HG02852 (cell line): ENCODE measurements around the gene AEBP1.

Experiments used
- ATAC-seq: cut with Tn5 transposase; IDR thresholded peaks from one replicate; pipeline ENCODE4 v1.9.1; 2021; ENCODE audit warnings: mild to moderate bottlenecking, moderate library complexity; ENCODE audit not compliant: unreplicated experiment

The AEBP1 gene

GRCh38 chr7:44140341-44140740 lies 36.2 kb downstream of the AEBP1 start:
- no peak for ATAC-seq

GRCh38 chr7:44141221-44141850 lies 37.2 kb downstream of the AEBP1 start, which contains the start of gene MYL7:
TSS of gene MYL7 (minus strand) at chr7:44141332. CDS start at chr7:44141305, 27 bp downstream.
- no peak for ATAC-seq

- ATAC-seq = no peak
Observed at GRCh38 chr7:44142028-44142427, 37.9 kb downstream of the AEBP1 start.

GRCh38 chr7:44143646-44144250 lies 39.6 kb downstream of the AEBP1 start:
- no peak for ATAC-seq

GRCh38 chr7:44144426-44144967 lies 40.4 kb downstream of the AEBP1 start:
- ATAC-seq = no peak

- ATAC-seq = no peak
Observed at GRCh38 chr7:44144968-44145478, 40.9 kb downstream of the AEBP1 start.

- ATAC-seq = no peak
Observed at GRCh38 chr7:44145479-44145968, 41.4 kb downstream of the AEBP1 start.

- no peak for ATAC-seq
Observed at GRCh38 chr7:44145969-44146911, 42.1 kb downstream of the AEBP1 start.

GRCh38 chr7:44147026-44147991 lies 43.2 kb downstream of the AEBP1 start:
- ATAC-seq = no peak

- ATAC-seq = no peak
Observed at GRCh38 chr7:44148166-44148565, 44.0 kb downstream of the AEBP1 start.

GRCh38 chr7:44148961-44149536 lies 44.9 kb downstream of the AEBP1 start:
- no peak for ATAC-seq

- ATAC-seq = no peak
Observed at GRCh38 chr7:44149571-44150465, 45.7 kb downstream of the AEBP1 start.

GRCh38 chr7:44150466-44150832 lies 46.3 kb downstream of the AEBP1 start:
- ATAC-seq = no peak

- no peak for ATAC-seq
Observed at GRCh38 chr7:44150966-44151941, 47.1 kb downstream of the AEBP1 start.

GRCh38 chr7:44151956-44152355 lies 47.8 kb downstream of the AEBP1 start:
- no peak for ATAC-seq

GRCh38 chr7:44152971-44153947 lies 49.1 kb downstream of the AEBP1 start:
- ATAC-seq = no peak
